ENCODE measurements around the gene SASH1.
A peak's percentile ranks its signal among the peaks of the same experiment; 100 is the strongest.

SASH1 gene

GRCh38 chr6:148495029-148495428 lies 152.4 kb downstream of the SASH1 start:
- H3K4me1 ChIP-seq (ENCODE audit: control insufficient read depth in 5 of 5, insufficient read depth in 5 of 5, low read length in 5 of 5): peaks cover 6 to 61% (median 56%) of the 10 kb centered on the region in 5 donors
- no peaks in the 10 kb centered on the region for H3K27me3 ChIP-seq (ENCODE audit: control insufficient read depth in 5 of 5, insufficient read depth in 4 of 5, low read length in 5 of 5)
- H3K9ac ChIP-seq (ENCODE audit: low read length in 5 of 5): peak overlapping the region in 2 of 5 donors; percentile 8 to 64
- H3K9me3 ChIP-seq (ENCODE audit: control insufficient read depth in 5 of 5, low read length in 5 of 5): no peaks in the 10 kb centered on the region
- peak overlapping the region; percentile 99 for H3K27ac ChIP-seq (ENCODE audit: low read depth, low read length)
- H3K36me3 ChIP-seq (ENCODE audit: control insufficient read depth in 5 of 5, insufficient read depth in 5 of 5, low read length in 5 of 5): no peaks in the 10 kb centered on the region
- no peak overlapping the region for H3K4me3 ChIP-seq (ENCODE audit: low read depth in 1 of 5, low read length in 5 of 5)

- Histone ChIP-seq H3K27ac (ENCODE audit: low read depth, low read length) (peak overlapping the region; percentile 99), H3K4me1 (ENCODE audit: control insufficient read depth in 5 of 5, insufficient read depth in 5 of 5, low read length in 5 of 5) (peaks cover 12 to 65% (median 60%) of the 10 kb centered on the region in 5 donors)
Measured at GRCh38 chr6:148497257-148497656, 154.6 kb downstream of the SASH1 start.

GRCh38 chr6:148497717-148498116 lies 155.1 kb downstream of the SASH1 start:
- Histone ChIP-seq H3K36me3 (ENCODE audit: control insufficient read depth in 5 of 5, insufficient read depth in 5 of 5, low read length in 5 of 5) (no peaks in the 10 kb centered on the region), H3K9me3 (ENCODE audit: control insufficient read depth in 5 of 5, low read length in 5 of 5) (no peaks in the 10 kb centered on the region), H3K4me3 (ENCODE audit: low read depth in 1 of 5, low read length in 5 of 5) (no peak overlapping the region), H3K4me1 (ENCODE audit: control insufficient read depth in 5 of 5, insufficient read depth in 5 of 5, low read length in 5 of 5) (peaks cover 12 to 67% (median 62%) of the 10 kb centered on the region in 5 donors), H3K27me3 (ENCODE audit: control insufficient read depth in 5 of 5, insufficient read depth in 4 of 5, low read length in 5 of 5) (no peaks in the 10 kb centered on the region), H3K27ac (ENCODE audit: low read depth, low read length) (peak overlapping the region; percentile 99), H3K9ac (ENCODE audit: low read length in 5 of 5) (peak overlapping the region in 1 of 5 donors; percentile 2)

More at GRCh38 chr6:148497257-148497656, 154.6 kb downstream of the SASH1 start:
- H3K9ac ChIP-seq (ENCODE audit: low read length in 5 of 5): peak overlapping the region in 1 of 5 donors; percentile 2
- H3K9me3 ChIP-seq (ENCODE audit: control insufficient read depth in 5 of 5, low read length in 5 of 5): no peaks in the 10 kb centered on the region
- no peaks in the 10 kb centered on the region for H3K36me3 ChIP-seq (ENCODE audit: control insufficient read depth in 5 of 5, insufficient read depth in 5 of 5, low read length in 5 of 5)
- no peaks in the 10 kb centered on the region for H3K27me3 ChIP-seq (ENCODE audit: control insufficient read depth in 5 of 5, insufficient read depth in 4 of 5, low read length in 5 of 5)
- H3K4me3 ChIP-seq (ENCODE audit: low read depth in 1 of 5, low read length in 5 of 5): no peak overlapping the region

- H3K9me3 ChIP-seq (ENCODE audit: control insufficient read depth in 5 of 5, low read length in 5 of 5): no peaks in the 10 kb centered on the region
- no peak overlapping the region for H3K4me3 ChIP-seq (ENCODE audit: low read depth in 1 of 5, low read length in 5 of 5)
- peak overlapping the region in 2 of 5 donors; percentile 2 to 11 for H3K9ac ChIP-seq (ENCODE audit: low read length in 5 of 5)
- H3K4me1 ChIP-seq (ENCODE audit: control insufficient read depth in 5 of 5, insufficient read depth in 5 of 5, low read length in 5 of 5): peaks cover 8 to 53% (median 47%) of the 10 kb centered on the region in 5 donors
- peaks cover 0 to 3% (median 0%) of the 10 kb centered on the region in 5 donors for H3K36me3 ChIP-seq (ENCODE audit: control insufficient read depth in 5 of 5, insufficient read depth in 5 of 5, low read length in 5 of 5)
- no peaks in the 10 kb centered on the region for H3K27me3 ChIP-seq (ENCODE audit: control insufficient read depth in 5 of 5, insufficient read depth in 4 of 5, low read length in 5 of 5)
- peak overlapping the region; percentile 99 for H3K27ac ChIP-seq (ENCODE audit: low read depth, low read length)
Measured at GRCh38 chr6:148500402-148500801, 157.8 kb downstream of the SASH1 start.

- Histone ChIP-seq H3K9me3 (ENCODE audit: control insufficient read depth in 5 of 5, low read length in 5 of 5) (no peaks in the 10 kb centered on the region), H3K4me3 (ENCODE audit: low read depth in 1 of 5, low read length in 5 of 5) (peak overlapping the region in 2 of 5 donors; percentile 36 to 54), H3K27me3 (ENCODE audit: control insufficient read depth in 5 of 5, insufficient read depth in 4 of 5, low read length in 5 of 5) (no peaks in the 10 kb centered on the region), H3K27ac (ENCODE audit: low read depth, low read length) (peak overlapping the region; percentile 99), H3K36me3 (ENCODE audit: control insufficient read depth in 5 of 5, insufficient read depth in 5 of 5, low read length in 5 of 5) (peaks cover 0 to 3% (median 0%) of the 10 kb centered on the region in 5 donors), H3K9ac (ENCODE audit: low read length in 5 of 5) (peak overlapping the region in 4 of 5 donors; percentile 70 to 96 (median 84)), H3K4me1 (ENCODE audit: control insufficient read depth in 5 of 5, insufficient read depth in 5 of 5, low read length in 5 of 5) (peaks cover 8 to 50% (median 40%) of the 10 kb centered on the region in 5 donors)
Measured at GRCh38 chr6:148501178-148501590, 158.5 kb downstream of the SASH1 start.

- Histone ChIP-seq H3K4me1 (ENCODE audit: control insufficient read depth in 5 of 5, insufficient read depth in 5 of 5, low read length in 5 of 5) (peaks cover 8 to 55% (median 42%) of the 10 kb centered on the region in 5 donors), H3K4me3 (ENCODE audit: low read depth in 1 of 5, low read length in 5 of 5) (peak overlapping the region in 2 of 5 donors; percentile 36 to 54), H3K27ac (ENCODE audit: low read depth, low read length) (peak overlapping the region; percentile 99), H3K27me3 (ENCODE audit: control insufficient read depth in 5 of 5, insufficient read depth in 4 of 5, low read length in 5 of 5) (no peaks in the 10 kb centered on the region), H3K9me3 (ENCODE audit: control insufficient read depth in 5 of 5, low read length in 5 of 5) (no peaks in the 10 kb centered on the region), H3K9ac (ENCODE audit: low read length in 5 of 5) (peak overlapping the region; percentile 12 to 96 (median 79)), H3K36me3 (ENCODE audit: control insufficient read depth in 5 of 5, insufficient read depth in 5 of 5, low read length in 5 of 5) (peaks cover 0 to 3% (median 0%) of the 10 kb centered on the region in 5 donors)
Measured at GRCh38 chr6:148502083-148502772, 159.6 kb downstream of the SASH1 start.

GRCh38 chr6:148502773-148503135 lies 160.1 kb downstream of the SASH1 start:
- peaks cover 0 to 3% (median 0%) of the 10 kb centered on the region in 5 donors for H3K36me3 ChIP-seq (ENCODE audit: control insufficient read depth in 5 of 5, insufficient read depth in 5 of 5, low read length in 5 of 5)
- H3K9ac ChIP-seq (ENCODE audit: low read length in 5 of 5): peak overlapping the region in 4 of 5 donors; percentile 39 to 88 (median 46)
- H3K4me3 ChIP-seq (ENCODE audit: low read depth in 1 of 5, low read length in 5 of 5): peak overlapping the region in 1 of 5 donors; percentile 19
- H3K27me3 ChIP-seq (ENCODE audit: control insufficient read depth in 5 of 5, insufficient read depth in 4 of 5, low read length in 5 of 5): no peaks in the 10 kb centered on the region
- peak overlapping the region; percentile 99 for H3K27ac ChIP-seq (ENCODE audit: low read depth, low read length)
- H3K9me3 ChIP-seq (ENCODE audit: control insufficient read depth in 5 of 5, low read length in 5 of 5): no peaks in the 10 kb centered on the region
- H3K4me1 ChIP-seq (ENCODE audit: control insufficient read depth in 5 of 5, insufficient read depth in 5 of 5, low read length in 5 of 5): peaks cover 11 to 54% (median 42%) of the 10 kb centered on the region in 5 donors

GRCh38 chr6:148503703-148504102 lies 161.1 kb downstream of the SASH1 start:
- H3K4me3 ChIP-seq (ENCODE audit: low read depth in 1 of 5, low read length in 5 of 5): no peak overlapping the region
- no peaks in the 10 kb centered on the region for H3K9me3 ChIP-seq (ENCODE audit: control insufficient read depth in 5 of 5, low read length in 5 of 5)
- peak overlapping the region; percentile 99 for H3K27ac ChIP-seq (ENCODE audit: low read depth, low read length)
- peaks cover 0 to 3% (median 0%) of the 10 kb centered on the region in 5 donors for H3K36me3 ChIP-seq (ENCODE audit: control insufficient read depth in 5 of 5, insufficient read depth in 5 of 5, low read length in 5 of 5)
- H3K9ac ChIP-seq (ENCODE audit: low read length in 5 of 5): no peak overlapping the region
- no peaks in the 10 kb centered on the region for H3K27me3 ChIP-seq (ENCODE audit: control insufficient read depth in 5 of 5, insufficient read depth in 4 of 5, low read length in 5 of 5)
- peaks cover 15 to 54% (median 47%) of the 10 kb centered on the region in 5 donors for H3K4me1 ChIP-seq (ENCODE audit: control insufficient read depth in 5 of 5, insufficient read depth in 5 of 5, low read length in 5 of 5)

GRCh38 chr6:148507774-148508173 lies 165.1 kb downstream of the SASH1 start:
- peak overlapping the region; percentile 82 to 98 (median 86) for H3K4me3 ChIP-seq (ENCODE audit: low read depth in 1 of 5, low read length in 5 of 5)
- peak overlapping the region in 3 of 5 donors; percentile 74 to 96 (median 83) for H3K9ac ChIP-seq (ENCODE audit: low read length in 5 of 5)
- peaks cover 0 to 3% (median 0%) of the 10 kb centered on the region in 5 donors for H3K36me3 ChIP-seq (ENCODE audit: control insufficient read depth in 5 of 5, insufficient read depth in 5 of 5, low read length in 5 of 5)
- no peaks in the 10 kb centered on the region for H3K27me3 ChIP-seq (ENCODE audit: control insufficient read depth in 5 of 5, insufficient read depth in 4 of 5, low read length in 5 of 5)
- H3K9me3 ChIP-seq (ENCODE audit: control insufficient read depth in 5 of 5, low read length in 5 of 5): no peaks in the 10 kb centered on the region
- H3K4me1 ChIP-seq (ENCODE audit: control insufficient read depth in 5 of 5, insufficient read depth in 5 of 5, low read length in 5 of 5): peaks cover 7 to 50% (median 42%) of the 10 kb centered on the region in 5 donors
- peak overlapping the region; percentile 94 for H3K27ac ChIP-seq (ENCODE audit: low read depth, low read length)

GRCh38 chr6:148508401-148509041 lies 165.9 kb downstream of the SASH1 start:
- peak overlapping the region; percentile 94 for H3K27ac ChIP-seq (ENCODE audit: low read depth, low read length)
- H3K36me3 ChIP-seq (ENCODE audit: control insufficient read depth in 5 of 5, insufficient read depth in 5 of 5, low read length in 5 of 5): peaks cover 0 to 3% (median 0%) of the 10 kb centered on the region in 5 donors
- no peaks in the 10 kb centered on the region for H3K9me3 ChIP-seq (ENCODE audit: control insufficient read depth in 5 of 5, low read length in 5 of 5)
- peaks cover 8 to 52% (median 46%) of the 10 kb centered on the region in 5 donors for H3K4me1 ChIP-seq (ENCODE audit: control insufficient read depth in 5 of 5, insufficient read depth in 5 of 5, low read length in 5 of 5)
- no peaks in the 10 kb centered on the region for H3K27me3 ChIP-seq (ENCODE audit: control insufficient read depth in 5 of 5, insufficient read depth in 4 of 5, low read length in 5 of 5)
- peak overlapping the region; percentile 82 to 98 (median 86) for H3K4me3 ChIP-seq (ENCODE audit: low read depth in 1 of 5, low read length in 5 of 5)
- peak overlapping the region; percentile 71 to 96 (median 83) for H3K9ac ChIP-seq (ENCODE audit: low read length in 5 of 5)
